Ovary (tissue), 9 donors: Measurements from ENCODE around the gene TAMM41. TPM values are rescaled to one million over a fixed set of nuclear protein-coding genes. Genes with fewer than 3 reads are reported as not detected.
"Not testable (repeated sequence)": the region's sequence is repeated elsewhere in the genome, so short reads cannot be mapped to it uniquely, and the experiment has no call there.

Source experiments
- DNase-seq, 5 donors: peaks; one replicate each; pipeline ENCODE4 v3.0.0-alpha.2; 2019 to 2020
- H3K27ac ChIP-seq, 2 donors: fragments of 200-600 bp; one replicate each; pipeline versions ENCODE4 v1.5.1 to v1.8.0; 2019 to 2022
- H3K27me3 ChIP-seq: fragments of 200-600 bp; one replicate; pipeline ENCODE4 v1.8.0; 2022
- H3K36me3 ChIP-seq: fragments of 200-600 bp; sonication (generic); one replicate; pipeline ENCODE4 v1.5.1; 2019
- H3K4me1 ChIP-seq: one replicate; pipeline ENCODE4 v1.8.1; 2013; ENCODE audit warnings: mild to moderate bottlenecking, moderate library complexity; ENCODE audit not compliant: insufficient read depth
- H3K4me3 ChIP-seq: fragments of 200-600 bp; sonication (generic); one replicate; pipeline ENCODE4 v1.5.1; 2017
- H3K9me3 ChIP-seq, 2 donors: fragments of 200-600 bp in 1 of 2; sonication (generic) in 1 of 2; one replicate each; pipeline versions ENCODE4 v1.5.1 to v1.8.1; 2013 to 2019; ENCODE audit warnings: mild to moderate bottlenecking in 1 of 2, moderate library complexity in 1 of 2
- EP300 ChIP-seq: sonication (generic); formaldehyde crosslinking; IDR thresholded peaks from one replicate; pipeline ENCODE4 v1.6.1; 2017; ENCODE audit warnings: antibody characterized with exemption
- POLR2A ChIP-seq: fragments of 450-650 bp; IDR thresholded peaks from one replicate; pipeline ENCODE4 v1.6.1; 2017; ENCODE audit warnings: antibody characterized with exemption, mild to moderate bottlenecking, moderate library complexity
- WGBS, 3 donors: extraction: QIAGEN DNeasy Blood & Tissue Kit in 1 of 3; methylation state at CpG; one replicate each; pipeline versions ENCODE4 v1.1.5 to v1.1.7; 2013 to 2017; 5-methylcytosine and 5-hydroxymethylcytosine counted together
- intact Hi-C, 4 donors: fragments of 100-400 bp; cut with DNase I; formaldehyde crosslinking; loops; one replicate each; pipeline versions ENCODE4 v1.11.0 to v1.15.1; 2022 to 2023
- polyA plus RNA-seq, 2 donors: library from polyadenylated mRNA; stranded (reverse); fragments of 200-250 nt in 1 of 2; fragments of 350-450 nt in 1 of 2; fragmentation: Illumina TruSeq in 1 of 2; extraction: RNeasy Lipid Tissue Mini Kit (QIAGEN cat#74804) in 1 of 2; gene quantifications; one replicate each; pipeline ENCODE4 v1.2.3, GENCODE V29; 2013 to 2014
- total RNA-seq, 7 donors: library from RNA; depleted of rRNA in 2 of 7; stranded (reverse); fragments of >200 nt in 2 of 7; fragmentation: NEBNext Ultra II Directional in 3 of 7; extraction: Animal tissue kit (Norgen Biotek cat#: 25700) in 3 of 7; gene quantifications; one replicate each; pipeline versions ENCODE4 v1.1.0 to v1.2.4, GENCODE V29; 2016 to 2023
- TF ChIP-seq, protein P1 (sequence below), 3 donors: fragments of 450-650 bp in 2 of 3; fragments of 200-600 bp in 1 of 3; IDR thresholded peaks; one replicate each; pipeline versions ENCODE4 v1.5.1 to v1.8.0; 2016 to 2022; ENCODE audit warnings: antibody characterized with exemption in 3 of 3, mild to moderate bottlenecking in 1 of 3
- donor health status: DM: no; HTN: no; CAD: no; lungs with moderate emphysema.
- donor health status: DM: no; HTN: no; CAD: no.
- donor health status: Bipolar disorder and iron deficiency.
- donor health status: DM: yes; HTN: yes; CAD: no.
- donor health status: DM: no; HTN: no; CAD: no.
- donor health status: DM: yes; HTN: yes; CAD: no.

TAMM41 gene
- total and polyA plus RNA-seq, 9 donors = 10.6 to 29.2 (median 23.4) TPM

DNA sequence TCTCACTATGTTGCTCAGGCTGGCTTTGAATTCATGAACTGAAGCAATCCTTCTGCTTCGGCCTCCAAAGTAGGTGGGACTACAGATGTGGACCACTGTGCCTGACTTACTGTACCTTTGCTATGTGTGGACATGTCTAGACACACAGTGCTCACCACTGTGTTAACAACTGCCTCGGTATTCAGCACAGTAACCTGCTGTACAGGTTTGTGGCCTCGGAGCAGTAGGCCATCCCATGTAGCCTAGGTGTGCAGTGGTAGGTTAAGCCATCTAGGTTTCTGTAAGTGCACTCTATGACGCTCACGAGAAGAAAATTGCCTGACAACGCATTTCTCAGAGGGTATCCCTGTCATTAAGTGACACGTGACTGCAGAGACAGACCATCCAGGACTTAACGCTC lies 70.3 kb downstream of the TAMM41 start:
- H3K9me3 ChIP-seq = no peaks in the 10 kb centered on the region
- no peak overlapping the region for H3K27ac ChIP-seq
- H3K4me3 ChIP-seq = no peak overlapping the region
- no peaks in the 10 kb centered on the region for H3K36me3 ChIP-seq
- TF ChIP-seq EP300 = no peak
- TF ChIP-seq, protein P1, sequence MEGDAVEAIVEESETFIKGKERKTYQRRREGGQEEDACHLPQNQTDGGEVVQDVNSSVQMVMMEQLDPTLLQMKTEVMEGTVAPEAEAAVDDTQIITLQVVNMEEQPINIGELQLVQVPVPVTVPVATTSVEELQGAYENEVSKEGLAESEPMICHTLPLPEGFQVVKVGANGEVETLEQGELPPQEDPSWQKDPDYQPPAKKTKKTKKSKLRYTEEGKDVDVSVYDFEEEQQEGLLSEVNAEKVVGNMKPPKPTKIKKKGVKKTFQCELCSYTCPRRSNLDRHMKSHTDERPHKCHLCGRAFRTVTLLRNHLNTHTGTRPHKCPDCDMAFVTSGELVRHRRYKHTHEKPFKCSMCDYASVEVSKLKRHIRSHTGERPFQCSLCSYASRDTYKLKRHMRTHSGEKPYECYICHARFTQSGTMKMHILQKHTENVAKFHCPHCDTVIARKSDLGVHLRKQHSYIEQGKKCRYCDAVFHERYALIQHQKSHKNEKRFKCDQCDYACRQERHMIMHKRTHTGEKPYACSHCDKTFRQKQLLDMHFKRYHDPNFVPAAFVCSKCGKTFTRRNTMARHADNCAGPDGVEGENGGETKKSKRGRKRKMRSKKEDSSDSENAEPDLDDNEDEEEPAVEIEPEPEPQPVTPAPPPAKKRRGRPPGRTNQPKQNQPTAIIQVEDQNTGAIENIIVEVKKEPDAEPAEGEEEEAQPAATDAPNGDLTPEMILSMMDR (IDR thresholded peaks at IDR 0.05) = no peak
- no peak for TF ChIP-seq POLR2A
- intact Hi-C loops = no loop called here
- WGBS, 3 donors = 94 to 97% (median 96%) methylated on average over 8 of the region's 8 CpGs
- no peaks in the 10 kb centered on the region for H3K27me3 ChIP-seq
- no peak for DNase-seq
- H3K4me1 ChIP-seq = no peaks in the 10 kb centered on the region

DNA sequence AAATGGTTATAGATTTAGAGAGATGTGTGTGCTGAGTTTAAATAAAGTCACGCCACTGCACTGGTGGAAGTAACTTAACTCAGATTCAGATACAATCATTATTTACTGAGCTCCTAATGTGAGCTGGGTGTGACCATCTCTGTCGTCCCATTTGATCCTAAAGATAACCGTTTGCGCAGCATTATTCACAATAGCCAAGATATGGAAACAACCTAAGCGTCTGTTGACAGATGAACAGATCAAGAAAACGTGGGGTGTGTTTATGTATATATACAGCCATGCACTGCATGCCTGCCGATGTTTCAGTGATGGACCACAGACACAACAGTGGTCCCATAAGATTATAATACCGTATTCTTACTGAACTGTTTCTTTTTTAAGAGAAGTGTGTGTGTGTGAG lies 71.2 kb downstream of the TAMM41 start:
- Histone ChIP-seq H3K9me3 (no peaks in the 10 kb centered on the region), H3K27me3 (no peaks in the 10 kb centered on the region), H3K27ac (no peak overlapping the region), H3K36me3 (no peaks in the 10 kb centered on the region), H3K4me1 (peaks cover under 1% of the 10 kb centered on the region), H3K4me3 (no peak overlapping the region)
- TF ChIP-seq, protein P1 (IDR thresholded peaks at IDR 0.05) = no peak
- no peak for TF ChIP-seq POLR2A
- TF ChIP-seq EP300 = no peak
- no peak for DNase-seq
- intact Hi-C loops = no loop called here
- 89 to 92% (median 90%) methylated on average over 8 of the region's 8 CpGs for WGBS, 3 donors

DNA sequence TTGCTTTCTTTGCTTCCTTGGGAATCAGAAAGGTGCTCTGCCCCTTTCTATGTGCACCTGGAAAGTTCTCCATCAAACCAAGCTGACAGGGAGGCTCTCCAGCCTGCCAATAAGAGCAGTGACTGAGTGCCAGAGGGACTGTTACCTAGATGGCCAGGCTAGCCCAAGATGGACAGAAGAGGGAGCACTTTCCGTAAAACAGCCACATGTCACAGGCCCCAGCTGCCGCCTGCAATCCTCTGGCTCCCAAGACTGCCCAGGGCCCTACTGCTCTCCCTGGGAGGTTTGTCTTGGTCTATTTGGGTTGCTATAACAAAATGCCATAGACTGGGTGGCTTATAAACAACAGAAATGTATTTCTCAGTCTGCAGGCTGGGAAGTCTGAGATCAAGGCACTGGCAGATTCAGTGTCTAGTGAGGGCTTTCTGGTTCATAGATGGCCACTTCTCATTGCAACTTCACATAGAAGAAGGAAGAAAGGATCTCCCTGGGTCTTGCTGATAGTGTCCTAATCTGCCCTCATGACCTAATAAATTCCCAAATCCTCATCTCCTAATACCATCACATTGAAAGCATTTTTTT lies 72.3 kb downstream of the TAMM41 start:
- Histone ChIP-seq H3K9me3 (no peaks in the 10 kb centered on the region), H3K36me3 (no peaks in the 10 kb centered on the region), H3K27ac (no peak overlapping the region), H3K27me3 (no peaks in the 10 kb centered on the region), H3K4me3 (no peak overlapping the region), H3K4me1 (peaks cover 2% of the 10 kb centered on the region)
- TF ChIP-seq, protein P1 (IDR thresholded peaks at IDR 0.05) = no peak
- no peak for TF ChIP-seq POLR2A
- WGBS, 3 donors = 10 to 23% (median 16%) methylated on average over 2 of the region's 2 CpGs
- intact Hi-C loops = no loop called here
- no peak for DNase-seq

- WGBS, 3 donors = 75 to 79% (median 76%) methylated on average over 7 of the region's 7 CpGs
- H3K4me3 ChIP-seq, H3K27me3 ChIP-seq, intact Hi-C loops, H3K36me3 ChIP-seq, H3K27ac ChIP-seq, H3K4me1 ChIP-seq, H3K9me3 ChIP-seq, DNase-seq: not testable (repeated sequence)
These were observed 74.8 kb downstream of the TAMM41 start for GRCh38 chr3:11771931-11772330.

- DNase-seq = peak; percentile 22 to 52 (median 38)
- 14 to 21% (median 16%) methylated on average over 20 of the region's 20 CpGs for WGBS, 3 donors
These were observed 76.0 kb downstream of the TAMM41 start for GRCh38 chr3:11770477-11771391.

More at GRCh38 chr3:11770477-11771391, 76.0 kb downstream of the TAMM41 start:
- H3K27ac ChIP-seq = no peak overlapping the region
- TF ChIP-seq, protein P1 (IDR thresholded peaks at IDR 0.05) = no peak
- TF ChIP-seq EP300 = no peak
- TF ChIP-seq POLR2A = no peak
- H3K9me3 ChIP-seq = no peaks in the 10 kb centered on the region
- H3K4me3 ChIP-seq = no peak overlapping the region
- H3K4me1 ChIP-seq = peaks cover 2% of the 10 kb centered on the region
- intact Hi-C loops = no loop called here
- no peaks in the 10 kb centered on the region for H3K27me3 ChIP-seq
- H3K36me3 ChIP-seq = no peaks in the 10 kb centered on the region
